Naive B cell (primary cell): Measurements from ENCODE around the gene PSME3IP1. TPM values are rescaled to one million over a fixed set of nuclear protein-coding genes. Genes with fewer than 3 reads are reported as not detected.

Experiments used
- ATAC-seq, 2 donors: fragments of 150-1000 bp; cut with Tn5 transposase; 2 replicates each; pipeline ENCODE4 v1.10.0; 2021; ENCODE audit warnings: low read depth in 2 of 2, mild to moderate bottlenecking in 2 of 2, moderate library complexity in 2 of 2
- DNase-seq: peaks from one replicate; pipeline ENCODE4 v3.0.0; 2022
- H3K27ac Mint-ChIP-seq, 6 donors: one replicate each; pipeline ENCODE4 v1.8.0; 2020 to 2022; ENCODE audit warnings: mild to moderate bottlenecking in 6 of 6, mixed read lengths in 6 of 6, moderate library complexity in 5 of 6, inconsistent platforms in 2 of 6
- H3K27me3 Mint-ChIP-seq, 3 donors: one replicate each; pipeline ENCODE4 v1.8.0; 2021 to 2022; ENCODE audit warnings: mixed read lengths in 3 of 3, mild to moderate bottlenecking in 1 of 3
- H3K36me3 Mint-ChIP-seq, 2 donors: one replicate each; pipeline ENCODE4 v1.8.0; 2020 to 2022; ENCODE audit warnings: mixed read lengths in 2 of 2, inconsistent platforms in 1 of 2, mild to moderate bottlenecking in 1 of 2
- H3K4me1 Mint-ChIP-seq, 3 donors: one replicate each; pipeline ENCODE4 v1.8.0; 2020 to 2022; ENCODE audit warnings: mixed read lengths in 3 of 3, inconsistent platforms in 1 of 3, mild to moderate bottlenecking in 1 of 3, moderate library complexity in 1 of 3
- H3K4me3 Mint-ChIP-seq, 8 donors: one replicate each; pipeline ENCODE4 v1.8.0; 2020 to 2022; ENCODE audit warnings: mild to moderate bottlenecking in 8 of 8, mixed read lengths in 8 of 8, moderate library complexity in 8 of 8, inconsistent platforms in 2 of 8
- H3K9me3 Mint-ChIP-seq, 7 donors: one replicate each; pipeline ENCODE4 v1.8.0; 2020 to 2022; ENCODE audit warnings: mixed read lengths in 7 of 7, mild to moderate bottlenecking in 5 of 7, inconsistent platforms in 2 of 7, moderate library complexity in 1 of 7
- polyA plus RNA-seq, 6 donors: library from polyadenylated mRNA; unstranded; fragments of 300-500 nt; fragmentation: Illumina TruSeq; gene quantifications; one replicate each; pipeline ENCODE4 v1.2.3, GENCODE V29; 2021; ENCODE audit warnings: low read depth in 6 of 6

The PSME3IP1 gene, protein sequence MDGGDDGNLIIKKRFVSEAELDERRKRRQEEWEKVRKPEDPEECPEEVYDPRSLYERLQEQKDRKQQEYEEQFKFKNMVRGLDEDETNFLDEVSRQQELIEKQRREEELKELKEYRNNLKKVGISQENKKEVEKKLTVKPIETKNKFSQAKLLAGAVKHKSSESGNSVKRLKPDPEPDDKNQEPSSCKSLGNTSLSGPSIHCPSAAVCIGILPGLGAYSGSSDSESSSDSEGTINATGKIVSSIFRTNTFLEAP
- 100 to 1,000 TPM in 1 of 6 donors, 10 to 100 TPM in 5; 85.1 to 109 (median 93.6) TPM for polyA plus RNA-seq

- peak; percentile 99 for DNase-seq
- Mint-ChIP-seq H3K4me3 (peak within 1 kb of the TSS; percentile 94 to 100 (median 98)), H3K36me3 (no peaks in the 10 kb centered on the region), H3K27ac (peak within 1 kb of the TSS; percentile 94 to 99 (median 98)), H3K4me1 (peaks cover 44 to 64% (median 55%) of the 10 kb centered on the region in 3 donors), H3K9me3 (no peaks in the 10 kb centered on the region), H3K27me3 (no peaks in the 10 kb centered on the region)
- ATAC-seq, result peak; percentile 88 to 89
Observed at GRCh38 chr16:57185945-57186871, at the start of gene PSME3IP1, which contains the start of gene RSPRY1. PSME3IP1 (minus strand) TSS chr16:57186039; CDS start chr16:57173854, 12,185 bp downstream. RSPRY1 (plus strand) TSS chr16:57186329; CDS start chr16:57204659, 18,330 bp downstream.

DNA sequence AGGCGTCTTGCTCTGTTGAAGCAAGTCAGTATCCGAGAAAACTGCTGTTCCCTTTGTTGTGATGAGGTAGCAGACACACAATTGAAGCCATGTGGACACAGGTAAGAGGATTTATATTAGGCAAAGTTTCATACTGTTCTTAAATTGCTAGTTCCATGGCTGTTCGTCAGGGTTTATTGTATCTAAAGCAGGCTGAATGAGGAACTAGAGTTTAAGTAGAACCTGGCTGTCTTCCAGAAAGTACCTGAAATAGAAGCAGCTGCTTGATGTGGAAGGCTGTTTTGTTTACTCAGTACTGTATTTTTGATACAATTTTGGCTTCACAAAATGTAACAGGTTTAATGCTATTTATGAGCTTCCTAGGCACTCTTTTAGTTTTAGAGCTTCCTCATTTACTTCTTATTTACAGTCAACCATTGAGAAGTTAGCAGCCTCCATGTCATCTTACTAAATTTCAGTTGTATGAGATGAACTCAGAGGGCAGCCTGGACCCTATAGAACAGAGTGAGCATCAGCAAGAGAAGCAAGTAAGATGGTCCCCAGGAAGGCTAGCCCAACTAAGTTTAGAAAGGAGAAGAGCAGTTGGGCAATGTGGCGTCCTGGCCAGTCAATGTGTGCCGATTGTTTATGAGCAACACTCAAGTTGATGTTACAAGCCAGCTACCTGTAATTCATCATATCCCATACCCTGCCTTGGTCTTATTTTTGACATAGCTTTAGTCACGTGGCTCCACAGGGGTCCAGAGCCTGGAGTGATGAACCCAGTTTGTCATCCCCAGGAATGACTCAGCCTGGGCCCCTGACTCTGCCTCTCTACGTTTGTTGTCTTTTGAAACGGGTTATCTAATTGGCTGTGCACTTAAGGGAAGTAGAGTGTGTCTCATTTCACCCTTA lies 49.5 kb upstream of the PSME3IP1 start:
- Mint-ChIP-seq H3K27me3 (no peaks in the 10 kb centered on the region), H3K4me3 (peak overlapping the region in 6 of 8 donors; percentile 50 to 84 (median 70)), H3K27ac (peak overlapping the region; percentile 86 to 95 (median 94)), H3K9me3 (no peaks in the 10 kb centered on the region), H3K4me1 (peaks cover 28 to 32% (median 31%) of the 10 kb centered on the region in 3 donors), H3K36me3 (peaks cover 21 to 26% of the 10 kb centered on the region in 2 donors)
- ATAC-seq, result peak; percentile 90
- peak; percentile 39 for DNase-seq

- no peaks in the 10 kb centered on the region for H3K27me3 Mint-ChIP-seq
- H3K27ac Mint-ChIP-seq, result peak overlapping the region; percentile 44 to 93 (median 86)
- ATAC-seq (peak in 1 of 2 donors; percentile 9), DNase-seq (no peak)
- H3K36me3 Mint-ChIP-seq, result peaks cover 21 to 29% of the 10 kb centered on the region in 2 donors
- peaks cover 28 to 31% (median 30%) of the 10 kb centered on the region in 3 donors for H3K4me1 Mint-ChIP-seq
- peak overlapping the region in 4 of 8 donors; percentile 60 to 77 (median 70) for H3K4me3 Mint-ChIP-seq
- H3K9me3 Mint-ChIP-seq, result no peaks in the 10 kb centered on the region
Observed at GRCh38 chr16:57234707-57235092, 48.9 kb upstream of the PSME3IP1 start.

- no peak for DNase-seq
- Mint-ChIP-seq H3K27me3 (no peaks in the 10 kb centered on the region), H3K9me3 (no peaks in the 10 kb centered on the region), H3K4me1 (peaks cover 28 to 31% (median 30%) of the 10 kb centered on the region in 3 donors), H3K27ac (peak overlapping the region in 5 of 6 donors; percentile 67 to 93 (median 89)), H3K4me3 (no peak overlapping the region), H3K36me3 (peaks cover 21 to 27% of the 10 kb centered on the region in 2 donors)
- no peak for ATAC-seq
Observed at GRCh38 chr16:57233944-57234706, 48.3 kb upstream of the PSME3IP1 start.

- ATAC-seq (no peak), DNase-seq (no peak)
- H3K27me3 Mint-ChIP-seq, result no peaks in the 10 kb centered on the region
- H3K27ac Mint-ChIP-seq, result no peak overlapping the region
- H3K9me3 Mint-ChIP-seq, result no peaks in the 10 kb centered on the region
- no peak overlapping the region for H3K4me3 Mint-ChIP-seq
- H3K4me1 Mint-ChIP-seq, result peaks cover 28 to 31% (median 30%) of the 10 kb centered on the region in 3 donors
- H3K36me3 Mint-ChIP-seq, result peaks cover 21 to 29% of the 10 kb centered on the region in 2 donors
Observed at GRCh38 chr16:57231821-57232350, 46.0 kb upstream of the PSME3IP1 start.

GRCh38 chr16:57229079-57229478 lies 43.2 kb upstream of the PSME3IP1 start:
- ATAC-seq (no peak), DNase-seq (no peak)
- Mint-ChIP-seq H3K36me3 (peaks cover 16 to 31% of the 10 kb centered on the region in 2 donors), H3K27me3 (no peaks in the 10 kb centered on the region), H3K4me3 (no peak overlapping the region), H3K27ac (no peak overlapping the region), H3K4me1 (peaks cover 6% of the 10 kb centered on the region in 3 donors), H3K9me3 (no peaks in the 10 kb centered on the region)

- ATAC-seq, result no peak
- H3K4me1 Mint-ChIP-seq, result no peaks in the 10 kb centered on the region
- H3K27ac Mint-ChIP-seq, result peak overlapping the region in 2 of 6 donors; percentile 2 to 36
- DNase-seq, result no peak
- no peaks in the 10 kb centered on the region for H3K9me3 Mint-ChIP-seq
- H3K4me3 Mint-ChIP-seq, result no peak overlapping the region
- no peaks in the 10 kb centered on the region for H3K27me3 Mint-ChIP-seq
- peaks cover 0 to 25% of the 10 kb centered on the region in 2 donors for H3K36me3 Mint-ChIP-seq
Observed at GRCh38 chr16:57226701-57227621, 41.1 kb upstream of the PSME3IP1 start.

DNA sequence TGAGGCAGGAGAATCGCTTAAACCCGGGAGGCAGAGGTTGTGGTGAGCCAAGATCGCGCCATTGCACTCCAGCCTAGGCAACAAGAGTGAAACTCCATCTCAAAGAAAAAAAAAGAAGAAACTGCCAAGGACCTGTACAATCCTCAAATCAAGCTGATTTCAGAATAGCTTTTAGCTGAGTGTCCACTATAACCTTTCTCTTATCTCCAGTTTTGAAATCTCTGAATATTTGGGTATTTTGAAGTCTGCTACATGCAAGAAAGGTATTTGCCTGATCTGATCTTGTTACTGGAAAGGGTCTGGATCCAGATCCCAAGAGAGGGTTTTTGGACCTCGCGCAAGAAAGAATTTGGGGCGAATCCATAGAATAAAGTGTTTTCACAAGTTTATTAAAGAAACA lies 40.1 kb upstream of the PSME3IP1 start:
- DNase-seq (no peak), ATAC-seq (no peak)
- H3K27me3 Mint-ChIP-seq, result no peaks in the 10 kb centered on the region
- H3K4me3 Mint-ChIP-seq, result no peak overlapping the region
- peaks cover 0 to 26% of the 10 kb centered on the region in 2 donors for H3K36me3 Mint-ChIP-seq
- H3K27ac Mint-ChIP-seq, result peak overlapping the region in 2 of 6 donors; percentile 38 to 63
- H3K4me1 Mint-ChIP-seq, result no peaks in the 10 kb centered on the region
- no peaks in the 10 kb centered on the region for H3K9me3 Mint-ChIP-seq

- H3K27ac Mint-ChIP-seq, result no peak overlapping the region
- DNase-seq (no peak), ATAC-seq (no peak)
- peaks cover 0 to 2% (median 0%) of the 10 kb centered on the region in 7 donors for H3K9me3 Mint-ChIP-seq
- H3K4me3 Mint-ChIP-seq, result peak overlapping the region in 1 of 8 donors; percentile 44
- H3K36me3 Mint-ChIP-seq, result peaks cover 12 to 22% of the 10 kb centered on the region in 2 donors
- no peaks in the 10 kb centered on the region for H3K4me1 Mint-ChIP-seq
- no peaks in the 10 kb centered on the region for H3K27me3 Mint-ChIP-seq
Observed at GRCh38 chr16:57224651-57225335, 39.0 kb upstream of the PSME3IP1 start.

- DNase-seq (no peak), ATAC-seq (no peak)
- peaks cover 0 to 12% (median 8%) of the 10 kb centered on the region in 7 donors for H3K9me3 Mint-ChIP-seq
- no peak overlapping the region for H3K4me3 Mint-ChIP-seq
- no peak overlapping the region for H3K27ac Mint-ChIP-seq
- no peaks in the 10 kb centered on the region for H3K27me3 Mint-ChIP-seq
- no peaks in the 10 kb centered on the region for H3K4me1 Mint-ChIP-seq
- peaks cover 29 to 36% of the 10 kb centered on the region in 2 donors for H3K36me3 Mint-ChIP-seq
Observed at GRCh38 chr16:57223057-57223456, 37.2 kb upstream of the PSME3IP1 start.

GRCh38 chr16:57216968-57217367 lies 31.1 kb upstream of the PSME3IP1 start:
- Mint-ChIP-seq H3K27me3 (no peaks in the 10 kb centered on the region), H3K36me3 (peaks cover 72 to 78% of the 10 kb centered on the region in 2 donors), H3K9me3 (peaks cover 8 to 33% (median 23%) of the 10 kb centered on the region in 7 donors), H3K27ac (no peak overlapping the region), H3K4me3 (peak overlapping the region in 1 of 8 donors; percentile 6), H3K4me1 (no peaks in the 10 kb centered on the region)
- no peak for DNase-seq
- ATAC-seq, result no peak
